GM12801 (cell line): ENCODE measurements around the gene CDC42.

Source experiments
- CTCF ChIP-seq: IDR thresholded peaks from one replicate; pipeline ENCODE4 v1.5.1; 2011; ENCODE audit warnings: control low read depth; ENCODE audit not compliant: insufficient read length; ENCODE audit errors: extremely low read depth

CDC42 gene

GRCh38 chr1:22089134-22089571 lies 36.6 kb downstream of the CDC42 start:
- TF ChIP-seq CTCF = no peak

GRCh38 chr1:22089787-22090186 lies 37.3 kb downstream of the CDC42 start:
- TF ChIP-seq CTCF = no peak

GRCh38 chr1:22090867-22091266 lies 38.4 kb downstream of the CDC42 start:
- no peak for TF ChIP-seq CTCF

- TF ChIP-seq CTCF = no peak
Observed at GRCh38 chr1:22093513-22093912, 41.0 kb downstream of the CDC42 start.

GRCh38 chr1:22096036-22096435 lies 43.5 kb downstream of the CDC42 start:
- TF ChIP-seq CTCF = no peak

- no peak for TF ChIP-seq CTCF
Observed at GRCh38 chr1:22096463-22096862, 44.0 kb downstream of the CDC42 start.

- no peak for TF ChIP-seq CTCF
Observed at GRCh38 chr1:22098752-22099151, 46.2 kb downstream of the CDC42 start.

- no peak for TF ChIP-seq CTCF
Observed at GRCh38 chr1:22100168-22100567, 47.7 kb downstream of the CDC42 start.
